Neutrophil (primary cell): ENCODE measurements around the gene FGF14.

Experiments used
- H3K27ac ChIP-seq: fragments of 200-600 bp; sonication (generic); 2 replicates; pipeline ENCODE4 v1.5.1; 2016; ENCODE audit warnings: mild to moderate bottlenecking, moderate library complexity
- H3K27me3 ChIP-seq: fragments of 200-600 bp; sonication (generic); 2 replicates; pipeline ENCODE4 v1.6.0; 2016; ENCODE audit warnings: mild to moderate bottlenecking
- H3K36me3 ChIP-seq: fragments of 200-600 bp; sonication (generic); 2 replicates; pipeline ENCODE4 v1.5.1; 2017
- H3K4me1 ChIP-seq, 2 experiments: fragments of 200-600 bp in 1 of 2; sonication (generic) in 1 of 2; 1 replicate in 1 of 2; 2 replicates in 1 of 2; pipeline versions ENCODE4 v1.5.1 to v1.6.1; 2013 to 2016; ENCODE audit warnings: low read depth in 1 of 2, low read length in 1 of 2, mild to moderate bottlenecking in 1 of 2, moderate library complexity in 1 of 2; ENCODE audit not compliant: control insufficient read depth in 1 of 2, insufficient read depth in 1 of 2
- H3K4me3 ChIP-seq, 2 experiments: fragments of 200-600 bp in 1 of 2; sonication (generic) in 1 of 2; 1 replicate in 1 of 2; 2 replicates in 1 of 2; pipeline ENCODE4 v1.5.1; 2013 to 2016; ENCODE audit warnings: low read depth in 1 of 2, low read length in 1 of 2, mild to moderate bottlenecking in 1 of 2, moderate library complexity in 1 of 2
- H3K9me3 ChIP-seq: fragments of 200-600 bp; sonication (generic); 2 replicates; pipeline ENCODE4 v1.5.1; 2016
- TF ChIP-seq, protein P1 (sequence below): fragments of 200-600 bp; sonication (generic); IDR thresholded peaks from 2 replicates; pipeline ENCODE4 v1.5.1; 2016; ENCODE audit warnings: antibody characterized with exemption

Gene FGF14

DNA sequence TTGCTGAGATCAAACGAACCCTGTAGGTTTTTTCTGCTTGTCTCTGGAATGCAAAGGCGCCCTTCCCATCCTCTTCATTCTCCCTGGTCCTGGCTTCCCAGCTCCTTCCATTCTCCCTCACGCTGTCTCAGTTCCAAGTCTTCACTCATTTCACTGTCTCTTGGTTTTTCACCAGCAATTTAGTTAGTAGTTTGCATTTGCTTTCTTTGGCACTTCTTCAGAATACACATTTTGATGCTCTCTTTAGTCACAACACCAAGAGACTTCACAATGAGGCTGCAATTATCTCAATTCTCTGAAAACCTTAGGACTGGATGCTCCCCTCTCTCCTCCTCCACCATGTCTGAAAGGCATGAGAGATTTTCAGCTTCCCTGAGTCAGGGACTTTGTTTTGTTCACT lies 470.7 kb downstream of the FGF14 start:
- TF ChIP-seq, protein P1, sequence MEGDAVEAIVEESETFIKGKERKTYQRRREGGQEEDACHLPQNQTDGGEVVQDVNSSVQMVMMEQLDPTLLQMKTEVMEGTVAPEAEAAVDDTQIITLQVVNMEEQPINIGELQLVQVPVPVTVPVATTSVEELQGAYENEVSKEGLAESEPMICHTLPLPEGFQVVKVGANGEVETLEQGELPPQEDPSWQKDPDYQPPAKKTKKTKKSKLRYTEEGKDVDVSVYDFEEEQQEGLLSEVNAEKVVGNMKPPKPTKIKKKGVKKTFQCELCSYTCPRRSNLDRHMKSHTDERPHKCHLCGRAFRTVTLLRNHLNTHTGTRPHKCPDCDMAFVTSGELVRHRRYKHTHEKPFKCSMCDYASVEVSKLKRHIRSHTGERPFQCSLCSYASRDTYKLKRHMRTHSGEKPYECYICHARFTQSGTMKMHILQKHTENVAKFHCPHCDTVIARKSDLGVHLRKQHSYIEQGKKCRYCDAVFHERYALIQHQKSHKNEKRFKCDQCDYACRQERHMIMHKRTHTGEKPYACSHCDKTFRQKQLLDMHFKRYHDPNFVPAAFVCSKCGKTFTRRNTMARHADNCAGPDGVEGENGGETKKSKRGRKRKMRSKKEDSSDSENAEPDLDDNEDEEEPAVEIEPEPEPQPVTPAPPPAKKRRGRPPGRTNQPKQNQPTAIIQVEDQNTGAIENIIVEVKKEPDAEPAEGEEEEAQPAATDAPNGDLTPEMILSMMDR: no peak
- H3K27ac ChIP-seq: no peak overlapping the region

DNA sequence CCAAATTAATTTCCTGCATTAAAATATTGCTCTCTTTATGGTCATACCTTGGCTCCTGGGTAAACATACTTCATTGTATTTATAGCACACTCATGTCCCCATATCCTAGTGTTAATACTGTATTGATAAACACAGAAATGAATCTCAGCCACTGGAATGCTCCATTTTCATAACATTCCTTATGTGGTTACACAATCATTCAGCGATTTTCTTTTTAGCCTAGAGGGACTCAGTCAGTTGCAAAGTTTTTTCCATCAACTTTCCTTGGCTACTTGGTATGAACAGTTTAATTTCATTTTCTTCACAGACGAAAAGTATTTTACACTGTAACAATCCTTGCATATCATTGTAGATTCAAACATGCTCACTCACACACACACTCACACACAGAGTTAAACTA lies 471.5 kb downstream of the FGF14 start:
- TF ChIP-seq, protein P1: no peak
- Histone ChIP-seq H3K4me1 (no peaks in the 10 kb centered on the region), H3K27ac (no peak overlapping the region), H3K4me3 (no peak overlapping the region), H3K9me3 (no peaks in the 10 kb centered on the region), H3K27me3 (no peaks in the 10 kb centered on the region), H3K36me3 (no peaks in the 10 kb centered on the region)

More for the DNA sequence above, 470.7 kb downstream of the FGF14 start:
- Histone ChIP-seq H3K36me3 (no peaks in the 10 kb centered on the region), H3K9me3 (no peaks in the 10 kb centered on the region), H3K4me1 (no peaks in the 10 kb centered on the region), H3K27me3 (no peaks in the 10 kb centered on the region), H3K4me3 (no peak overlapping the region)

- H3K36me3 ChIP-seq: no peaks in the 10 kb centered on the region
- TF ChIP-seq, protein P1: no peak
- no peak overlapping the region for H3K27ac ChIP-seq
Measured at GRCh38 chr13:101925731-101926130, 476.1 kb downstream of the FGF14 start.

GRCh38 chr13:101919541-101920181 lies 482.2 kb downstream of the FGF14 start:
- Histone ChIP-seq H3K27me3 (peaks cover 76% of the 10 kb centered on the region), H3K4me1 (no peaks in the 10 kb centered on the region), H3K9me3 (no peaks in the 10 kb centered on the region), H3K27ac (no peak overlapping the region), H3K36me3 (no peaks in the 10 kb centered on the region), H3K4me3 (no peak overlapping the region)
- TF ChIP-seq, protein P1: no peak

More at GRCh38 chr13:101925731-101926130, 476.1 kb downstream of the FGF14 start:
- peaks cover 15% of the 10 kb centered on the region for H3K27me3 ChIP-seq
- H3K4me1 ChIP-seq: no peaks in the 10 kb centered on the region
- no peak overlapping the region for H3K4me3 ChIP-seq
- no peaks in the 10 kb centered on the region for H3K9me3 ChIP-seq

DNA sequence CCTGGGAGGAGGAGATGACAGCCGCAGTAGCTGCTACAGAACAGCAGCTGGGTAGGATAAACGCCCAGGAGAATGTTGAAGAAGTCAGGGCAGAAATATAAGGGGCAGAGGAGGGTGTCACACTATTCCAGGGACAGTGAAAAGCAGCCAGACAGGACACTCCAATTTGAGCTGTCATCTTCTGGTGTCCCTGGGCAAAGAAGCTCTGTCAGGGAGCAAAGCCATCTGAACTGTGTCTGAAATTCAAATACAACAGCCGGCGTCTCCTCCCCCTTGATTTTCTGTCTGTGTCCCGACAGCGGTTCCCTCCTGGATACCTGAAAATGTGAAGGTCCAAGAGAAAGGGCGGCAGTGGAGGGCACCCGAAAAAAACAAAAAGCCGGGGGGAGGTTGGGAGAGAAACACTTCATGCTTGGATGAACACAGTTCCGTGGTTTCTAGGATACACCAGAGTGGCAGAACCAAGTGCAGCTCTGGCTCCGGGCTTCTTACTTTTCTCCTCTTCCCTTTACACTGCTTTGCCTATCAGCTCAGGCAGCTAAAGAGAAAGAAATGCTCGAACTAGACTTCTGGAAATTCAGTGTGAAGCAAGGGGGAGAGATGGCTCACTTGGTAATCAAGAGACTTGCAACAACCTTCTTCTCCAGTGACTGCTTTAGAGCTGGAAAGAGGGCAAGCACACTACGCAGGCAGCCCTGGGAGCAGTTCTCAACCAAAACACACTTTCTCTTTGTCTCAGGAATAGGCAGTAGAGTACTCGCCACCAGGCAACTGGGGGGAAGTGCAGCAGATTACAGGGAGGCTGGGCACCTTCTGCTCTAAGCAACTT lies 483.8 kb downstream of the FGF14 start:
- Histone ChIP-seq H3K27me3 (peaks cover 92% of the 10 kb centered on the region), H3K4me3 (no peak overlapping the region), H3K36me3 (no peaks in the 10 kb centered on the region), H3K4me1 (no peaks in the 10 kb centered on the region), H3K9me3 (no peaks in the 10 kb centered on the region), H3K27ac (no peak overlapping the region)
- TF ChIP-seq, protein P1: no peak
